HG03565 (cell line): Measurements from ENCODE around the gene S100A16.
"Not testable (repeated sequence)": the region's sequence is repeated elsewhere in the genome, so short reads cannot be mapped to it uniquely, and the experiment has no call there.

Experiments
- ATAC-seq: cut with Tn5 transposase; IDR thresholded peaks from one replicate; pipeline ENCODE4 v1.9.1; 2021; ENCODE audit warnings: mild to moderate bottlenecking, moderate library complexity; ENCODE audit not compliant: unreplicated experiment

S100A16 gene

GRCh38 chr1:153588033-153588432, 24.9 kb downstream of the S100A16 start:
- ATAC-seq, result not testable (repeated sequence)

GRCh38 chr1:153587314-153587713, 25.6 kb downstream of the S100A16 start:
- ATAC-seq, result no peak

- no peak for ATAC-seq
These were observed 26.6 kb downstream of the S100A16 start for GRCh38 chr1:153586347-153586746.

GRCh38 chr1:153585006-153585405, 27.9 kb downstream of the S100A16 start:
- no peak for ATAC-seq

GRCh38 chr1:153583976-153584375, 29.0 kb downstream of the S100A16 start:
- ATAC-seq, result no peak

- not testable (repeated sequence) for ATAC-seq
These were observed 29.4 kb downstream of the S100A16 start for GRCh38 chr1:153583514-153583913.

GRCh38 chr1:153582836-153583235, 30.1 kb downstream of the S100A16 start:
- not testable (repeated sequence) for ATAC-seq

GRCh38 chr1:153578936-153579335, 34.0 kb downstream of the S100A16 start:
- no peak for ATAC-seq

GRCh38 chr1:153578490-153578889, 34.4 kb downstream of the S100A16 start:
- ATAC-seq, result no peak

GRCh38 chr1:153577624-153578051, 35.3 kb downstream of the S100A16 start:
- ATAC-seq, result no peak

GRCh38 chr1:153577138-153577537, 35.8 kb downstream of the S100A16 start:
- no peak for ATAC-seq

- ATAC-seq, result not testable (repeated sequence)
These were observed 37.4 kb downstream of the S100A16 start for GRCh38 chr1:153575497-153575896.

GRCh38 chr1:153575081-153575491, 37.9 kb downstream of the S100A16 start:
- ATAC-seq, result not testable (repeated sequence)

GRCh38 chr1:153573351-153573750, 39.6 kb downstream of the S100A16 start:
- ATAC-seq, result no peak

- peak; percentile 55 for ATAC-seq
These were observed 40.3 kb downstream of the S100A16 start for GRCh38 chr1:153572569-153573015.

- no peak for ATAC-seq
These were observed 41.2 kb downstream of the S100A16 start for GRCh38 chr1:153571706-153572105.

GRCh38 chr1:153570874-153571273, 42.1 kb downstream of the S100A16 start:
- no peak for ATAC-seq

- ATAC-seq, result no peak
These were observed 43.5 kb downstream of the S100A16 start for GRCh38 chr1:153569465-153569864.

GRCh38 chr1:153568367-153569099, 44.4 kb downstream of the S100A16 start:
- ATAC-seq, result no peak

GRCh38 chr1:153567621-153568366, 45.1 kb downstream of the S100A16 start:
- no peak for ATAC-seq

GRCh38 chr1:153566414-153567371, 46.2 kb downstream of the S100A16 start:
- no peak for ATAC-seq
